ENCODE data around the gene MOV10L1.

GRCh38 chr22:50157709-50158375, 68.0 kb downstream of the MOV10L1 start:
- no peak for TF ChIP-seq CTCF (IDR thresholded peaks at IDR 0.05)
- no peak for TF ChIP-seq POLR2A (IDR thresholded peaks at IDR 0.05)
